Panc1 (cell line): Measurements from ENCODE around the gene TAMALIN. TPM values are rescaled to one million over a fixed set of nuclear protein-coding genes. Genes with fewer than 3 reads are reported as not detected.

ENCODE experiments used
- ATAC-seq: fragments of 200-7000 bp; cut with Tn5 transposase; 2 replicates; pipeline ENCODE4 v1.9.1; 2020; ENCODE audit warnings: mild to moderate bottlenecking, moderate library complexity
- BruUV-seq: library from RNA; stranded (reverse); fragments of 400-500 nt; replicated peaks from 2 replicates; lab custom pipeline; 2021; lab: Mats Ljungman, UMichigan
- CTCF ChIA-PET: fragments of 300-600 bp; sonication (Branson Sonifier 250); formaldehyde crosslinking; loops from one replicate; lab custom pipeline; 2022; ENCODE audit warnings: antibody characterized with exemption; lab: Charles Lee
- POLR2A ChIA-PET: fragments of 300-600 bp; sonication (Branson Sonifier 250); formaldehyde crosslinking; loops from one replicate; lab custom pipeline; 2022; ENCODE audit warnings: antibody characterized with exemption; lab: Charles Lee
- DNase-seq: peaks from one replicate; pipeline ENCODE4 v3.0.0-alpha.2; 2010; ENCODE audit warnings: low read depth, low spot score
- H3K27ac ChIP-seq: 2 replicates; pipeline ENCODE4 v1.5.1; 2011; ENCODE audit warnings: mild to moderate bottlenecking, low read length, inconsistent platforms
- H3K27me3 ChIP-seq: fragments of 200-500 bp; sonication (Bioruptor generic); 2 replicates; pipeline ENCODE4 v1.6.0; 2014; ENCODE audit warnings: low read length, inconsistent platforms; ENCODE audit not compliant: control insufficient read depth, insufficient read depth
- H3K36me3 ChIP-seq: fragments of 200-500 bp; sonication (Bioruptor generic); 2 replicates; pipeline ENCODE4 v1.5.1; 2014; ENCODE audit warnings: inconsistent platforms, mild to moderate bottlenecking, low read length, moderate library complexity; ENCODE audit not compliant: control insufficient read depth, insufficient read depth
- H3K4me1 ChIP-seq: 2 replicates; pipeline ENCODE4 v1.5.1; 2011; ENCODE audit warnings: inconsistent platforms, mild to moderate bottlenecking, low read length, moderate library complexity; ENCODE audit not compliant: control insufficient read depth, insufficient read depth
- H3K4me3 ChIP-seq, 2 experiments: 2 replicates each; pipeline ENCODE4 v1.5.1; 2011 to 2012; ENCODE audit warnings: low read depth in 2 of 2, low read length in 2 of 2, mild to moderate bottlenecking in 2 of 2, inconsistent platforms in 1 of 2, moderate library complexity in 1 of 2
- H3K9me3 ChIP-seq: fragments of 200-500 bp; sonication (Bioruptor generic); 2 replicates; pipeline ENCODE4 v1.5.1; 2014; ENCODE audit warnings: low read depth, mild to moderate bottlenecking, inconsistent platforms, low read length, moderate library complexity; ENCODE audit not compliant: control insufficient read depth, insufficient read depth
- POLR2AphosphoS5 ChIP-seq: IDR thresholded peaks from 2 replicates; pipeline ENCODE4 v1.6.1; 2012; ENCODE audit warnings: mild to moderate bottlenecking, low read depth, low read length, moderate library complexity
- SIN3A ChIP-seq: IDR thresholded peaks from 2 replicates; pipeline ENCODE4 v1.6.1; 2012; ENCODE audit warnings: low read depth, mild to moderate bottlenecking, low read length, moderate library complexity, borderline replicate concordance; ENCODE audit not compliant: insufficient read depth
- TCF7L2 ChIP-seq: IDR thresholded peaks from 2 replicates; pipeline ENCODE4 v1.6.1; 2011; ENCODE audit warnings: mild to moderate bottlenecking, low read depth, low read length, inconsistent platforms
- in situ Hi-C: cut with HindIII; loops from 2 replicates; pipeline ENCODE4 v1.10.0; 2016; ENCODE audit warnings: low sequenced_read_pairs, low pct_unique_long_range_greater_than_20kb
- intact Hi-C: fragments of 100-400 bp; cut with micrococcal nuclease; formaldehyde crosslinking; loops from one replicate; pipeline ENCODE4 v1.10.0; 2022; ENCODE audit not compliant: unreplicated experiment
- total RNA-seq: library from RNA; stranded (reverse); gene quantifications from one replicate; pipeline ENCODE4 v1.2.1, GENCODE V29; 2021; ENCODE audit not compliant: unreplicated experiment
- TF ChIP-seq, protein P1 (sequence below): fragments of 450-650 bp; IDR thresholded peaks from 2 replicates; pipeline ENCODE4 v1.5.1; 2017; ENCODE audit warnings: mild to moderate bottlenecking
- TF ChIP-seq, protein P2 (sequence below), 2 experiments: IDR thresholded peaks; 2 replicates each; pipeline ENCODE4 v1.6.1; 2011 to 2012; ENCODE audit warnings: low read depth in 2 of 2, control low read depth in 1 of 2, low read length in 1 of 2, mild to moderate bottlenecking in 1 of 2, moderate library complexity in 1 of 2; ENCODE audit not compliant: insufficient read depth in 1 of 2

The TAMALIN gene
- total RNA-seq, 1 experiment from 2014 or later: 0.82 TPM

DNA sequence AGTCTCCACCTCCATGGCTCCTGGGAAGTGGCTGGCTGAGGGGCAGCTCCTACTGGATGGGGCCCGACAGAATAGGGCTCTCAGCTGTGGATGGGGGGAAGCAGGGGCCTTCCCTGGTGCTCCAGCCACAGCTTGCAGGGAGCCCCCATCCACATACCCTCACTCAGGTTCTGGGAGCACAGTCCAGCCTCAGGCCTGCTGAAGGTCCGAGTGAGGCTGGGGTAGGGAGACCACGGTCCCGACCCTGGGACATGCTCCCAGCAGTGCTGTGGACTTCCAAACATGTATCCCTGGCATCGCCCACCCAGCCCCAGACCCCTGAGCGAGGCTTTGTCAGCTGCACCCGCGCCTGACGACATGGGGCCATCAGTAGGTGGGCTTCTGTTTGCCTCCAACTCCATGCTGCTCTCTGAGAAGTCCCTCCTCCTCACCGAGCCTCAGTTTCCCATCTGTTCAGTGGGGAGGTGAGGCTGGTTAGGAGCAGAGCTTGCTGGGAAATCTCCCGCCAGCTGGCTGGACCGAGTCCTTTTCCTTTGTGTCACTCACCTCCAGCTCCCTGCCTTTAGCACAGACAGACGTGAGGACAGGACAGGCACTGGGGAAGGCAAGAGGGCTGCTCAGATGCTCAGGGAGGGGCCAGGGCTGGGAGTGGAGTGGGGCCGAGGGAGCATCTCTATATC is 53.9 kb downstream of the TAMALIN start:
- ATAC-seq: no peak
- intact Hi-C loops (no loop called here), in situ Hi-C loops (no loop called here)
- ChIA-PET CTCF (interaction anchor here (2.0 kb wide), 1 partner anchor 22 kb away, joined by 6 read pairs; no protein-coding TSS in a partner anchor), POLR2A (interaction anchor here (0.7 kb wide), 1 partner anchor 215 kb away, joined by 3 read pairs; no protein-coding TSS in a partner anchor)
- Histone ChIP-seq H3K27me3 (no peaks in the 10 kb centered on the region), H3K36me3 (no peaks in the 10 kb centered on the region), H3K27ac (no peak overlapping the region), H3K4me1 (no peaks in the 10 kb centered on the region), H3K4me3 (no peak overlapping the region), H3K9me3 (no peaks in the 10 kb centered on the region)
- no peak for DNase-seq
- TF ChIP-seq SIN3A (no peak), TCF7L2 (no peak), POLR2AphosphoS5 (no peak)
- TF ChIP-seq, protein P1, sequence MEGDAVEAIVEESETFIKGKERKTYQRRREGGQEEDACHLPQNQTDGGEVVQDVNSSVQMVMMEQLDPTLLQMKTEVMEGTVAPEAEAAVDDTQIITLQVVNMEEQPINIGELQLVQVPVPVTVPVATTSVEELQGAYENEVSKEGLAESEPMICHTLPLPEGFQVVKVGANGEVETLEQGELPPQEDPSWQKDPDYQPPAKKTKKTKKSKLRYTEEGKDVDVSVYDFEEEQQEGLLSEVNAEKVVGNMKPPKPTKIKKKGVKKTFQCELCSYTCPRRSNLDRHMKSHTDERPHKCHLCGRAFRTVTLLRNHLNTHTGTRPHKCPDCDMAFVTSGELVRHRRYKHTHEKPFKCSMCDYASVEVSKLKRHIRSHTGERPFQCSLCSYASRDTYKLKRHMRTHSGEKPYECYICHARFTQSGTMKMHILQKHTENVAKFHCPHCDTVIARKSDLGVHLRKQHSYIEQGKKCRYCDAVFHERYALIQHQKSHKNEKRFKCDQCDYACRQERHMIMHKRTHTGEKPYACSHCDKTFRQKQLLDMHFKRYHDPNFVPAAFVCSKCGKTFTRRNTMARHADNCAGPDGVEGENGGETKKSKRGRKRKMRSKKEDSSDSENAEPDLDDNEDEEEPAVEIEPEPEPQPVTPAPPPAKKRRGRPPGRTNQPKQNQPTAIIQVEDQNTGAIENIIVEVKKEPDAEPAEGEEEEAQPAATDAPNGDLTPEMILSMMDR: no peak
- TF ChIP-seq, protein P2, sequence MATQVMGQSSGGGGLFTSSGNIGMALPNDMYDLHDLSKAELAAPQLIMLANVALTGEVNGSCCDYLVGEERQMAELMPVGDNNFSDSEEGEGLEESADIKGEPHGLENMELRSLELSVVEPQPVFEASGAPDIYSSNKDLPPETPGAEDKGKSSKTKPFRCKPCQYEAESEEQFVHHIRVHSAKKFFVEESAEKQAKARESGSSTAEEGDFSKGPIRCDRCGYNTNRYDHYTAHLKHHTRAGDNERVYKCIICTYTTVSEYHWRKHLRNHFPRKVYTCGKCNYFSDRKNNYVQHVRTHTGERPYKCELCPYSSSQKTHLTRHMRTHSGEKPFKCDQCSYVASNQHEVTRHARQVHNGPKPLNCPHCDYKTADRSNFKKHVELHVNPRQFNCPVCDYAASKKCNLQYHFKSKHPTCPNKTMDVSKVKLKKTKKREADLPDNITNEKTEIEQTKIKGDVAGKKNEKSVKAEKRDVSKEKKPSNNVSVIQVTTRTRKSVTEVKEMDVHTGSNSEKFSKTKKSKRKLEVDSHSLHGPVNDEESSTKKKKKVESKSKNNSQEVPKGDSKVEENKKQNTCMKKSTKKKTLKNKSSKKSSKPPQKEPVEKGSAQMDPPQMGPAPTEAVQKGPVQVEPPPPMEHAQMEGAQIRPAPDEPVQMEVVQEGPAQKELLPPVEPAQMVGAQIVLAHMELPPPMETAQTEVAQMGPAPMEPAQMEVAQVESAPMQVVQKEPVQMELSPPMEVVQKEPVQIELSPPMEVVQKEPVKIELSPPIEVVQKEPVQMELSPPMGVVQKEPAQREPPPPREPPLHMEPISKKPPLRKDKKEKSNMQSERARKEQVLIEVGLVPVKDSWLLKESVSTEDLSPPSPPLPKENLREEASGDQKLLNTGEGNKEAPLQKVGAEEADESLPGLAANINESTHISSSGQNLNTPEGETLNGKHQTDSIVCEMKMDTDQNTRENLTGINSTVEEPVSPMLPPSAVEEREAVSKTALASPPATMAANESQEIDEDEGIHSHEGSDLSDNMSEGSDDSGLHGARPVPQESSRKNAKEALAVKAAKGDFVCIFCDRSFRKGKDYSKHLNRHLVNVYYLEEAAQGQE (IDR thresholded peaks at IDR 0.05; ENCODE audit: insufficient read depth in 1 of 2, low read depth in 2 of 2, low read length in 1 of 2): no peak
- no TSS peak for BruUV-seq

DNA sequence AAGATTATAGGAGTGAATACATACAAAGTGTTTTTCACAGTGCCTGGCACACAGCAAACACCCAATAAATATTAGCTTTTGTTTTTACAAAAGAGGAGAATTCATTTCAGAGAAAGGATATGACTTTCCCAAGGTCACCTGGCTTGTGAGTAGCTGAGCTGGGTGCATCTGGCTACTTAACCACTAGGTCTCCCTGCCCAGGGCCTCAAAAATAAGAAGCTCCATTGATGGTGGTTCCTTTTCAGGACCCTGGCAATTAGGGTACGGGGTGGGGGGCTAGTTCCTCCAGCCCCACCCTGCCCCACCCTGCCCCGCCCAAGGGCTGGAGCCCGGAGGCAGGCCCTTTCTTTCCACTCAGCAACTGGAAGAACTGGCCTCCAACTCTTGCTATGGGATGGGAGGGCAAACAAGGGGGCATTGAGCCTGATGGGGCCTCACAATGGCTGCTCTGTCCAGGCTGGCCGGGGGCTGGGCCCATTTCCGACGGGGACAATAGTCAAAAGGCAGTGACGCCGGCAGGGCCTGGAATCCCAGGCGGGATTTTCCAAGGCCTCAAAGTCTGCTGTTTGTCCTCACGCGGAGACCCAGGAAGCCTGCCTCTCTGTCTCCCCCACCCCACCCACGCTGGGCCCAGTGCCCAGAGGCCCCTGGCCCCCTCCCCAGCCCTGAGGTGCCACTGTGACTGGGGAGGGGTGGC is 54.9 kb downstream of the TAMALIN start:
- POLR2A ChIA-PET: no interaction called here

More for the DNA sequence above, 54.9 kb downstream of the TAMALIN start:
- no peak for ATAC-seq
- in situ Hi-C loops: no loop called here
- Histone ChIP-seq H3K4me3 (no peak overlapping the region), H3K27me3 (no peaks in the 10 kb centered on the region), H3K4me1 (no peaks in the 10 kb centered on the region), H3K9me3 (no peaks in the 10 kb centered on the region), H3K27ac (no peak overlapping the region), H3K36me3 (no peaks in the 10 kb centered on the region)
- intact Hi-C loops: no loop called here
- DNase-seq: no peak
- BruUV-seq: no TSS peak
- TF ChIP-seq TCF7L2 (no peak), SIN3A (no peak)
- CTCF ChIA-PET: interaction anchor here (2.0 kb wide), 1 partner anchor 21 kb away, joined by 6 read pairs; no protein-coding TSS in a partner anchor
